HCT116 (cell line): Measurements from ENCODE around the gene VSTM2B. TPM values are rescaled to one million over a fixed set of nuclear protein-coding genes. Genes with fewer than 3 reads are reported as not detected.

ENCODE experiments used
- ATAC-seq: fragments of 200-7000 bp; cut with Tn5 transposase; 2 replicates; pipeline ENCODE4 v1.9.1; 2020; ENCODE audit warnings: mild to moderate bottlenecking, moderate library complexity
- BruUV-seq: library from RNA; stranded (reverse); fragments of 400-500 nt; replicated peaks from 2 replicates; lab custom pipeline; 2021; lab: Mats Ljungman, UMichigan
- CTCF ChIA-PET: fragments of 300-600 bp; sonication (Branson Sonifier 250); formaldehyde crosslinking; loops from one replicate; lab custom pipeline; 2021; ENCODE audit warnings: antibody characterized with exemption; lab: Charles Lee
- POLR2A ChIA-PET: fragments of 300-600, 350-600 bp; sonication (Branson Sonifier 250); formaldehyde crosslinking; loops from one replicate; lab custom pipeline; 2021; ENCODE audit warnings: antibody characterized with exemption; lab: Charles Lee
- RAD21 ChIA-PET, 2 experiments: fragments of 300-600 bp; sonication (Branson Sonifier 250); formaldehyde crosslinking; loops; one replicate each; lab custom pipeline; 2023; ENCODE audit warnings: low total read pairs in 2 of 2; ENCODE audit not compliant: uncharacterized antibody in 2 of 2, unreplicated experiment in 2 of 2, low non-redundant PET in 1 of 2; lab: Charles Lee
- DNase-seq: peaks from one replicate; pipeline ENCODE4 v3.0.0-alpha.2; 2010; ENCODE audit warnings: low read depth, low spot score
- H2AFZ ChIP-seq: fragments of 200-600 bp; shearing (Covaris generic), sonication (generic); 2 replicates; pipeline ENCODE4 v1.6.1; 2017; ENCODE audit warnings: low read depth, mixed run types, mixed read lengths, antibody characterized with exemption, low read length; ENCODE audit not compliant: poor library complexity, severe bottlenecking
- H3K27ac ChIP-seq: 2 replicates; pipeline ENCODE4 v1.5.1; 2012; ENCODE audit warnings: low read depth, low read length
- H3K27me3 ChIP-seq: fragments of 200-600 bp; sonication (generic); 2 replicates; pipeline ENCODE4 v1.6.1; 2016; ENCODE audit warnings: mixed run types, low read length, mixed read lengths; ENCODE audit not compliant: insufficient read depth
- H3K36me3 ChIP-seq, 2 experiments: fragments of 200-500 bp in 1 of 2; fragments of 200-600 bp in 1 of 2; sonication (Bioruptor generic) in 1 of 2; sonication (generic) in 1 of 2; 2 replicates each; pipeline versions ENCODE4 v1.5.1 to v1.6.1; 2014 to 2016; ENCODE audit warnings: low read length in 2 of 2, inconsistent platforms in 1 of 2, mixed read lengths in 1 of 2, mixed run types in 1 of 2; ENCODE audit not compliant: insufficient read depth in 2 of 2, control insufficient read depth in 1 of 2
- H3K4me1 ChIP-seq, 2 experiments: fragments of 200-600 bp in 1 of 2; sonication (generic) in 1 of 2; 2 replicates each; pipeline versions ENCODE4 v1.5.1 to v1.6.1; 2012 to 2017; ENCODE audit warnings: low read length in 2 of 2, inconsistent platforms in 1 of 2, mild to moderate bottlenecking in 1 of 2, mixed read lengths in 1 of 2, mixed run types in 1 of 2, moderate library complexity in 1 of 2; ENCODE audit not compliant: insufficient read depth in 2 of 2, control insufficient read depth in 1 of 2
- H3K4me2 ChIP-seq: fragments of 200-600 bp; sonication (generic); 2 replicates; pipeline ENCODE4 v1.6.1; 2017; ENCODE audit warnings: mixed run types, low read length, mixed read lengths
- H3K4me3 ChIP-seq, 2 experiments: fragments of 200-600 bp in 1 of 2; sonication (generic) in 1 of 2; replicated peaks in 1 of 2; 2 replicates each; pipeline ENCODE4 v1.5.1; 2011 to 2016; ENCODE audit warnings: low read length in 2 of 2, control low read depth in 1 of 2, low read depth in 1 of 2, mild to moderate bottlenecking in 1 of 2, mixed read lengths in 1 of 2, mixed run types in 1 of 2
- H3K79me2 ChIP-seq: fragments of 200-600 bp; sonication (generic); 2 replicates; pipeline ENCODE4 v1.6.1; 2017; ENCODE audit warnings: mild to moderate bottlenecking, mixed run types, low read length, moderate library complexity, mixed read lengths; ENCODE audit not compliant: insufficient read depth
- H3K9ac ChIP-seq: fragments of 200-600 bp; sonication (generic); 2 replicates; pipeline ENCODE4 v1.6.1; 2016; ENCODE audit warnings: low read length, mixed read lengths
- H3K9me2 ChIP-seq: fragments of 200-600 bp; sonication (generic), shearing (Covaris generic); 2 replicates; pipeline ENCODE4 v1.6.1; 2017; ENCODE audit warnings: mixed run types, mild to moderate bottlenecking, moderate library complexity; ENCODE audit not compliant: insufficient read depth
- H3K9me3 ChIP-seq, 2 experiments: fragments of 200-500 bp in 1 of 2; fragments of 200-600 bp in 1 of 2; sonication (Bioruptor generic) in 1 of 2; sonication (generic) in 1 of 2; 2 replicates each; pipeline ENCODE4 v1.6.1; 2014 to 2017; ENCODE audit warnings: low read length in 2 of 2, mixed read lengths in 2 of 2, inconsistent platforms in 1 of 2, low read depth in 1 of 2, mild to moderate bottlenecking in 1 of 2, mixed run types in 1 of 2, moderate library complexity in 1 of 2; ENCODE audit not compliant: control insufficient read depth in 1 of 2, insufficient read depth in 1 of 2
- H4K20me1 ChIP-seq: fragments of 200-600 bp; sonication (generic), shearing (Covaris generic); 2 replicates; pipeline ENCODE4 v1.6.1; 2017; ENCODE audit warnings: mixed run types, mild to moderate bottlenecking, moderate library complexity; ENCODE audit not compliant: insufficient read depth
- CEBPB ChIP-seq: IDR thresholded peaks from 2 replicates; pipeline ENCODE4 v1.6.1; 2012; ENCODE audit warnings: low read depth
- ELF1 ChIP-seq: IDR thresholded peaks from 2 replicates; pipeline ENCODE4 v1.6.1; 2012; ENCODE audit warnings: low read depth, borderline replicate concordance
- EZH2 ChIP-seq: fragments of 200-600 bp; sonication (generic); IDR thresholded peaks from 2 replicates; pipeline ENCODE4 v1.6.1; 2017; ENCODE audit warnings: antibody characterized with exemption, mixed run types
- EZH2phosphoT487 ChIP-seq: fragments of 200-600 bp; IDR thresholded peaks from 2 replicates; pipeline ENCODE4 v1.6.1; 2018; ENCODE audit warnings: antibody characterized with exemption, borderline replicate concordance
- FOSL1 ChIP-seq: IDR thresholded peaks from 2 replicates; pipeline ENCODE4 v1.6.1; 2012; ENCODE audit warnings: low read depth
- JUND ChIP-seq: IDR thresholded peaks from 2 replicates; pipeline ENCODE4 v1.6.1; 2012
- POLR2AphosphoS5 ChIP-seq: IDR thresholded peaks from 2 replicates; pipeline ENCODE4 v1.6.1; 2011; ENCODE audit warnings: mild to moderate bottlenecking, low read depth, low read length, moderate library complexity
- RAD21 ChIP-seq: IDR thresholded peaks from 2 replicates; pipeline ENCODE4 v1.6.1; 2012; ENCODE audit warnings: low read depth, mild to moderate bottlenecking
- SIN3A ChIP-seq: IDR thresholded peaks from 2 replicates; pipeline ENCODE4 v1.6.1; 2012; ENCODE audit warnings: low read depth
- SRF ChIP-seq: IDR thresholded peaks from 2 replicates; pipeline ENCODE4 v1.6.1; 2012; ENCODE audit warnings: low read depth
- YY1 ChIP-seq: IDR thresholded peaks from 2 replicates; pipeline ENCODE4 v1.6.1; 2011; ENCODE audit warnings: low read length, low read depth, moderate library complexity, mild to moderate bottlenecking; ENCODE audit not compliant: insufficient replicate concordance; ENCODE audit errors: extremely low read depth
- ZFX ChIP-seq: fragments of 450-650 bp; IDR thresholded peaks from 2 replicates; pipeline ENCODE4 v1.6.1; 2017
- ZNF274 ChIP-seq: fragments of 200-500 bp; sonication (Bioruptor generic); IDR thresholded peaks from 2 replicates; pipeline ENCODE4 v1.6.1; 2014; ENCODE audit warnings: mild to moderate bottlenecking, low read depth, low read length, inconsistent platforms
- intact Hi-C: fragments of 100-400 bp; cut with micrococcal nuclease; formaldehyde crosslinking; loops from 2 replicates; pipeline ENCODE4 v1.10.0; 2022
- total RNA-seq: library from RNA; stranded (reverse); gene quantifications from one replicate; pipeline ENCODE4 v1.2.1, GENCODE V29; 2021; ENCODE audit not compliant: unreplicated experiment
- TF ChIP-seq, protein P1 (sequence below): IDR thresholded peaks from 2 replicates; pipeline ENCODE4 v1.6.1; 2012; ENCODE audit warnings: low read depth
- TF ChIP-seq, protein P2 (sequence below): IDR thresholded peaks from 2 replicates; pipeline ENCODE4 v1.6.1; 2012
- TF ChIP-seq, protein P3 (sequence below): IDR thresholded peaks from 2 replicates; pipeline ENCODE4 v1.6.1; 2011; ENCODE audit warnings: mild to moderate bottlenecking, low read length, moderate library complexity; ENCODE audit not compliant: insufficient replicate concordance; ENCODE audit errors: extremely low read depth

Gene VSTM2B
- total RNA-seq, 1 experiment from 2014 or later: not detected

DNA sequence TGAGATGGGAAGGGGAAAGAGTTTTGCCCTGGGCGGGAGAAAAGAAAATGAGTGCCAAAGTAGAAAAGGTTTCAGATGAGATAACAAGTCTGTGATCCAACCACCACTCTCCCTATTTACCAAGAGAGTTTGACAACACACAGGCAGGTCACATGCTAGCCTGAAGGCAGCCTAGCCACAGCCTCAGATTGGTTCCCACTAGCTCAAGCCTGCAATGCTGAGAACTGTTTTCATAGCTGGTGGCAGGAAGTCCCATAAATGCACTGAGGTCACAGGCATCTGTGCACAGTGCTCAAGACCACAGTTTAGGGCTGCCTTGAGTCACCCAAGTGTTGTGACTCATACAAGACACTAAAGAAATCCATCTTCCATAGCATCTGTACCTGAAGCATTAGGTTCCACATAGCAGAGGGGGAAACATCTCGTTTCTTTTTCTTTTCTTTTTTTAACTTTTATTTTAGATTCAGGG, 61.8 kb downstream of the VSTM2B start:
- DNase-seq (no peak), ATAC-seq (no peak)
- Histone ChIP-seq H3K4me1 (no peaks in the 10 kb centered on the region), H3K27ac (no peak overlapping the region), H3K27me3 (peaks cover 58% of the 10 kb centered on the region), H3K4me3 (no peak overlapping the region), H3K9ac (no peak overlapping the region), H3K9me2 (no peaks in the 10 kb centered on the region), H2AFZ (no peak overlapping the region), H4K20me1 (no peaks in the 10 kb centered on the region), H3K4me2 (no peak overlapping the region), H3K36me3 (no peaks in the 10 kb centered on the region), H3K79me2 (no peaks in the 10 kb centered on the region), H3K9me3 (peaks cover 0 to 4% of the 10 kb centered on the region in 2 experiments; a peak in 1 of 4 replicates)
- ChIA-PET RAD21 (no interaction called here), CTCF (no interaction called here), POLR2A (no interaction called here)
- intact Hi-C loops: no loop called here
- no peak for TF ChIP-seq EZH2
- no peak for TF ChIP-seq SRF
- BruUV-seq: no TSS peak

DNA sequence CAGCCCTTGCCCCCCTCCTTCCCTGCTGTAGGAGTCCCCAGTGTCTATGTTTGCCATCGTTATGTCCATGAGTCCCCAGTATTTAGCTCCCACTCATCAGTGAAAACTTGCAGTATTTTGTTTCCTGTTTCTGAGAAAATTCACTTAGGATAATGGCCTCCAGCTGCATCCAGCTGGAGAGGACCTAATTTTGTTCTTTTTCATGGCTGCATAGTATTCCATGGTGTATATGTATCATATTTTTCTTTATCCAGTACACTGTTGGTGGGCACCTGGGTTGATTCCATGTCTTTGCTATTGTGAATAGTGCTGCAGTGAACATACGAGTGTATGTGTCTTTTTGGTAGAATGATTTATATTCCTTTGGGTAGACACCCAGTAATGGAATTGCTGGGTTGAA, 62.3 kb downstream of the VSTM2B start:
- Histone ChIP-seq H3K9me2 (no peaks in the 10 kb centered on the region), H3K9ac (no peak overlapping the region), H3K4me1 (no peaks in the 10 kb centered on the region), H3K79me2 (no peaks in the 10 kb centered on the region), H3K27ac (no peak overlapping the region), H3K27me3 (peaks cover 57% of the 10 kb centered on the region), H2AFZ (no peak overlapping the region), H3K9me3 (peaks cover 0 to 4% of the 10 kb centered on the region in 2 experiments; a peak in 1 of 4 replicates), H3K4me3 (no peak overlapping the region), H3K36me3 (no peaks in the 10 kb centered on the region), H4K20me1 (no peaks in the 10 kb centered on the region), H3K4me2 (no peak overlapping the region)
- ATAC-seq: no peak
- no peak for DNase-seq
- ChIA-PET POLR2A (no interaction called here), RAD21 (no interaction called here), CTCF (no interaction called here)
- intact Hi-C loops: no loop called here
- no TSS peak for BruUV-seq
- no peak for TF ChIP-seq POLR2AphosphoS5
- TF ChIP-seq, protein P1, sequence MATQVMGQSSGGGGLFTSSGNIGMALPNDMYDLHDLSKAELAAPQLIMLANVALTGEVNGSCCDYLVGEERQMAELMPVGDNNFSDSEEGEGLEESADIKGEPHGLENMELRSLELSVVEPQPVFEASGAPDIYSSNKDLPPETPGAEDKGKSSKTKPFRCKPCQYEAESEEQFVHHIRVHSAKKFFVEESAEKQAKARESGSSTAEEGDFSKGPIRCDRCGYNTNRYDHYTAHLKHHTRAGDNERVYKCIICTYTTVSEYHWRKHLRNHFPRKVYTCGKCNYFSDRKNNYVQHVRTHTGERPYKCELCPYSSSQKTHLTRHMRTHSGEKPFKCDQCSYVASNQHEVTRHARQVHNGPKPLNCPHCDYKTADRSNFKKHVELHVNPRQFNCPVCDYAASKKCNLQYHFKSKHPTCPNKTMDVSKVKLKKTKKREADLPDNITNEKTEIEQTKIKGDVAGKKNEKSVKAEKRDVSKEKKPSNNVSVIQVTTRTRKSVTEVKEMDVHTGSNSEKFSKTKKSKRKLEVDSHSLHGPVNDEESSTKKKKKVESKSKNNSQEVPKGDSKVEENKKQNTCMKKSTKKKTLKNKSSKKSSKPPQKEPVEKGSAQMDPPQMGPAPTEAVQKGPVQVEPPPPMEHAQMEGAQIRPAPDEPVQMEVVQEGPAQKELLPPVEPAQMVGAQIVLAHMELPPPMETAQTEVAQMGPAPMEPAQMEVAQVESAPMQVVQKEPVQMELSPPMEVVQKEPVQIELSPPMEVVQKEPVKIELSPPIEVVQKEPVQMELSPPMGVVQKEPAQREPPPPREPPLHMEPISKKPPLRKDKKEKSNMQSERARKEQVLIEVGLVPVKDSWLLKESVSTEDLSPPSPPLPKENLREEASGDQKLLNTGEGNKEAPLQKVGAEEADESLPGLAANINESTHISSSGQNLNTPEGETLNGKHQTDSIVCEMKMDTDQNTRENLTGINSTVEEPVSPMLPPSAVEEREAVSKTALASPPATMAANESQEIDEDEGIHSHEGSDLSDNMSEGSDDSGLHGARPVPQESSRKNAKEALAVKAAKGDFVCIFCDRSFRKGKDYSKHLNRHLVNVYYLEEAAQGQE: no peak
- no peak for TF ChIP-seq ELF1
- no peak for TF ChIP-seq YY1
- TF ChIP-seq RAD21: no peak
- no peak for TF ChIP-seq JUND
- no peak for TF ChIP-seq EZH2phosphoT487
- no peak for TF ChIP-seq ZFX
- TF ChIP-seq SIN3A: no peak
- TF ChIP-seq, protein P2, sequence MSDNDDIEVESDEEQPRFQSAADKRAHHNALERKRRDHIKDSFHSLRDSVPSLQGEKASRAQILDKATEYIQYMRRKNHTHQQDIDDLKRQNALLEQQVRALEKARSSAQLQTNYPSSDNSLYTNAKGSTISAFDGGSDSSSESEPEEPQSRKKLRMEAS: no peak
- no peak for TF ChIP-seq FOSL1
- no peak for TF ChIP-seq CEBPB
- no peak for TF ChIP-seq SRF
- TF ChIP-seq, protein P3, sequence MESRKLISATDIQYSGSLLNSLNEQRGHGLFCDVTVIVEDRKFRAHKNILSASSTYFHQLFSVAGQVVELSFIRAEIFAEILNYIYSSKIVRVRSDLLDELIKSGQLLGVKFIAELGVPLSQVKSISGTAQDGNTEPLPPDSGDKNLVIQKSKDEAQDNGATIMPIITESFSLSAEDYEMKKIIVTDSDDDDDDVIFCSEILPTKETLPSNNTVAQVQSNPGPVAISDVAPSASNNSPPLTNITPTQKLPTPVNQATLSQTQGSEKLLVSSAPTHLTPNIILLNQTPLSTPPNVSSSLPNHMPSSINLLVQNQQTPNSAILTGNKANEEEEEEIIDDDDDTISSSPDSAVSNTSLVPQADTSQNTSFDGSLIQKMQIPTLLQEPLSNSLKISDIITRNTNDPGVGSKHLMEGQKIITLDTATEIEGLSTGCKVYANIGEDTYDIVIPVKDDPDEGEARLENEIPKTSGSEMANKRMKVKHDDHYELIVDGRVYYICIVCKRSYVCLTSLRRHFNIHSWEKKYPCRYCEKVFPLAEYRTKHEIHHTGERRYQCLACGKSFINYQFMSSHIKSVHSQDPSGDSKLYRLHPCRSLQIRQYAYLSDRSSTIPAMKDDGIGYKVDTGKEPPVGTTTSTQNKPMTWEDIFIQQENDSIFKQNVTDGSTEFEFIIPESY: no peak
- TF ChIP-seq ZNF274: no peak
